ENCODE results near the gene BNC1. TPM values are rescaled to one million over a fixed set of nuclear protein-coding genes. Genes with fewer than 3 reads are reported as not detected.

BNC1 gene
- total and polyA plus RNA-seq, 2 donors (not counting 1 experiment from before 2014, with no cell fraction given): 5.7 to 14.2 TPM

GRCh38 chr15:83283813-83284558 lies 478 bp downstream of the BNC1 start:
- Histone ChIP-seq H3K27me3 (ENCODE audit: control insufficient read depth, insufficient read depth, low read length) (no peaks in the 10 kb centered on the region), H3K27ac (ENCODE audit: insufficient read depth, low read length) (peak overlapping the region; percentile 85), H3K79me2 (ENCODE audit: control insufficient read depth, insufficient read depth, low read length) (peaks cover 4% of the 10 kb centered on the region), H3K9me3 (ENCODE audit: control insufficient read depth, insufficient read depth, low read depth, low read length) (no peaks in the 10 kb centered on the region), H4K20me1 (ENCODE audit: control insufficient read depth, extremely low read depth, insufficient read depth, low read length) (peaks cover 2% of the 10 kb centered on the region), H3K9ac (ENCODE audit: insufficient read depth, low read length) (peak overlapping the region; percentile 81), H2AFZ (ENCODE audit: low read length) (peak overlapping the region; percentile 48), H3K36me3 (ENCODE audit: control insufficient read depth, insufficient read depth, low read length) (no peaks in the 10 kb centered on the region), H3K4me1 (ENCODE audit: control insufficient read depth, extremely low read depth, insufficient read depth, low read length) (peaks cover 23% of the 10 kb centered on the region), H3K4me2 (ENCODE audit: extremely low read depth, insufficient read depth, low read length) (peak overlapping the region; percentile 79), H3K4me3 (replicated peaks in 1 of 4; ENCODE audit: control extremely low read depth in 1 of 4, insufficient read depth in 1 of 4, low read depth in 3 of 4, low read length in 4 of 4) (peak overlapping the region; percentile 60 to 69 (median 66))
- TF ChIP-seq CTCF (conservative IDR thresholded peaks at IDR 0.05 in 1 of 2, IDR thresholded peaks at IDR 0.05 in 1 of 2; ENCODE audit: low read depth in 1 of 2, low read length in 2 of 2): no peak
- TF ChIP-seq EZH2 (IDR thresholded peaks at IDR 0.05; ENCODE audit: low read length, missing control alignments): no peak
- peak; percentile 19 to 39 for DNase-seq (ENCODE audit: low read depth in 2 of 2)

- no peaks in the 10 kb centered on the region for H3K9me3 ChIP-seq (ENCODE audit: control insufficient read depth, insufficient read depth, low read depth, low read length)
- peaks cover 2% of the 10 kb centered on the region for H4K20me1 ChIP-seq (ENCODE audit: control insufficient read depth, extremely low read depth, insufficient read depth, low read length)
- H3K27me3 ChIP-seq (ENCODE audit: control insufficient read depth, insufficient read depth, low read length): no peaks in the 10 kb centered on the region
- no peaks in the 10 kb centered on the region for H3K36me3 ChIP-seq (ENCODE audit: control insufficient read depth, insufficient read depth, low read length)
- peak; percentile 33 to 59 for DNase-seq (ENCODE audit: low read depth in 2 of 2)
- H3K9ac ChIP-seq (ENCODE audit: insufficient read depth, low read length): peak overlapping the region; percentile 81
- TF ChIP-seq EZH2 (IDR thresholded peaks at IDR 0.05; ENCODE audit: low read length, missing control alignments) (peak; percentile 56), CTCF (conservative IDR thresholded peaks at IDR 0.05 in 1 of 2, IDR thresholded peaks at IDR 0.05 in 1 of 2; ENCODE audit: low read depth in 1 of 2, low read length in 2 of 2) (no peak)
- H3K4me2 ChIP-seq (ENCODE audit: extremely low read depth, insufficient read depth, low read length): peak overlapping the region; percentile 79
- peak overlapping the region; percentile 85 for H3K27ac ChIP-seq (ENCODE audit: insufficient read depth, low read length)
- peaks cover 16% of the 10 kb centered on the region for H3K4me1 ChIP-seq (ENCODE audit: control insufficient read depth, extremely low read depth, insufficient read depth, low read length)
- peaks cover 4% of the 10 kb centered on the region for H3K79me2 ChIP-seq (ENCODE audit: control insufficient read depth, insufficient read depth, low read length)
- H3K4me3 ChIP-seq (replicated peaks in 1 of 4; ENCODE audit: control extremely low read depth in 1 of 4, insufficient read depth in 1 of 4, low read depth in 3 of 4, low read length in 4 of 4): peak overlapping the region; percentile 60 to 69 (median 66)
- H2AFZ ChIP-seq (ENCODE audit: low read length): peak overlapping the region; percentile 48
Observed at GRCh38 chr15:83283138-83283812, 1.2 kb downstream of the BNC1 start.

GRCh38 chr15:83282776-83283137 lies 1.7 kb downstream of the BNC1 start:
- TF ChIP-seq EZH2 (IDR thresholded peaks at IDR 0.05; ENCODE audit: low read length, missing control alignments) (no peak), CTCF (conservative IDR thresholded peaks at IDR 0.05 in 1 of 2, IDR thresholded peaks at IDR 0.05 in 1 of 2; ENCODE audit: low read depth in 1 of 2, low read length in 2 of 2) (no peak)
- H3K79me2 ChIP-seq (ENCODE audit: control insufficient read depth, insufficient read depth, low read length): peaks cover 4% of the 10 kb centered on the region
- H3K9ac ChIP-seq (ENCODE audit: insufficient read depth, low read length): peak overlapping the region; percentile 81
- peak overlapping the region; percentile 60 to 69 (median 63) for H3K4me3 ChIP-seq (replicated peaks in 1 of 4; ENCODE audit: control extremely low read depth in 1 of 4, insufficient read depth in 1 of 4, low read depth in 3 of 4, low read length in 4 of 4)
- peaks cover 12% of the 10 kb centered on the region for H3K4me1 ChIP-seq (ENCODE audit: control insufficient read depth, extremely low read depth, insufficient read depth, low read length)
- H2AFZ ChIP-seq (ENCODE audit: low read length): no peak overlapping the region
- no peaks in the 10 kb centered on the region for H3K36me3 ChIP-seq (ENCODE audit: control insufficient read depth, insufficient read depth, low read length)
- peak; percentile 55 to 64 for DNase-seq (ENCODE audit: low read depth in 2 of 2)
- peak overlapping the region; percentile 20 for H3K4me2 ChIP-seq (ENCODE audit: extremely low read depth, insufficient read depth, low read length)
- peak overlapping the region; percentile 85 for H3K27ac ChIP-seq (ENCODE audit: insufficient read depth, low read length)
- H3K27me3 ChIP-seq (ENCODE audit: control insufficient read depth, insufficient read depth, low read length): no peaks in the 10 kb centered on the region
- peaks cover 2% of the 10 kb centered on the region for H4K20me1 ChIP-seq (ENCODE audit: control insufficient read depth, extremely low read depth, insufficient read depth, low read length)
- no peaks in the 10 kb centered on the region for H3K9me3 ChIP-seq (ENCODE audit: control insufficient read depth, insufficient read depth, low read depth, low read length)
